ENCODE results near the gene GALNT17.

- no peak for TF ChIP-seq EZH2 (IDR thresholded peaks at IDR 0.05; ENCODE audit: borderline replicate concordance, insufficient read depth, low read length, poor library complexity, severe bottlenecking)
- TF ChIP-seq, protein P1, sequence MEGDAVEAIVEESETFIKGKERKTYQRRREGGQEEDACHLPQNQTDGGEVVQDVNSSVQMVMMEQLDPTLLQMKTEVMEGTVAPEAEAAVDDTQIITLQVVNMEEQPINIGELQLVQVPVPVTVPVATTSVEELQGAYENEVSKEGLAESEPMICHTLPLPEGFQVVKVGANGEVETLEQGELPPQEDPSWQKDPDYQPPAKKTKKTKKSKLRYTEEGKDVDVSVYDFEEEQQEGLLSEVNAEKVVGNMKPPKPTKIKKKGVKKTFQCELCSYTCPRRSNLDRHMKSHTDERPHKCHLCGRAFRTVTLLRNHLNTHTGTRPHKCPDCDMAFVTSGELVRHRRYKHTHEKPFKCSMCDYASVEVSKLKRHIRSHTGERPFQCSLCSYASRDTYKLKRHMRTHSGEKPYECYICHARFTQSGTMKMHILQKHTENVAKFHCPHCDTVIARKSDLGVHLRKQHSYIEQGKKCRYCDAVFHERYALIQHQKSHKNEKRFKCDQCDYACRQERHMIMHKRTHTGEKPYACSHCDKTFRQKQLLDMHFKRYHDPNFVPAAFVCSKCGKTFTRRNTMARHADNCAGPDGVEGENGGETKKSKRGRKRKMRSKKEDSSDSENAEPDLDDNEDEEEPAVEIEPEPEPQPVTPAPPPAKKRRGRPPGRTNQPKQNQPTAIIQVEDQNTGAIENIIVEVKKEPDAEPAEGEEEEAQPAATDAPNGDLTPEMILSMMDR (IDR thresholded peaks at IDR 0.05; ENCODE audit: poor library complexity, severe bottlenecking) = no peak
- TF ChIP-seq MXI1 (conservative IDR thresholded peaks at IDR 0.05; ENCODE audit: poor library complexity, severe bottlenecking) = no peak
Observed at GRCh38 chr7:71630516-71630915, 498.6 kb downstream of the GALNT17 start.

All from neural cell (in vitro differentiated cells).